HG02885 (cell line): ENCODE measurements around the gene GABRG3.
"Not testable (repeated sequence)": the region's sequence is repeated elsewhere in the genome, so short reads cannot be mapped to it uniquely, and the experiment has no call there.

Source experiments
- ATAC-seq: cut with Tn5 transposase; IDR thresholded peaks from one replicate; pipeline ENCODE4 v1.9.1; 2021; ENCODE audit warnings: mild to moderate bottlenecking; ENCODE audit not compliant: unreplicated experiment, poor library complexity

Gene GABRG3

DNA sequence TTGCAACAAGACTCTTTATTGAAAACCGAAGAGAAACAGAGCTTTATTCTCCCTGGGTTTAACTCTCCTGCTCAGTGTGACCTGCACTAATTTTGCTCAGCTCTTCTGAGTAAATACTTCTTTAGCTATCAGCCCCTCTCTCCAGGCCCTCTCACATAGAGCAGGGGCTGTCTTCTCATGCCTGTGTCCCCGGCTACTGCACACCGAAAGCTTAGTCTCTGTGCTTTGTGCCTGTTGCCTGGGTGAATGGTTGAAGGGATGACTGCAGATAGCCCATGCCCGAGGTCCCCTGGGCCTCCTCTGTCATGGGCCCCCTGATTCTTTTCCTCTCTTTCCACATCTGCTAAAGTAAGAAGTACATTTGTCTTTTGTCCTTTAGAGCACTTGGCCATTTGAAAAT, 195.9 kb downstream of the GABRG3 start:
- no peak for ATAC-seq

DNA sequence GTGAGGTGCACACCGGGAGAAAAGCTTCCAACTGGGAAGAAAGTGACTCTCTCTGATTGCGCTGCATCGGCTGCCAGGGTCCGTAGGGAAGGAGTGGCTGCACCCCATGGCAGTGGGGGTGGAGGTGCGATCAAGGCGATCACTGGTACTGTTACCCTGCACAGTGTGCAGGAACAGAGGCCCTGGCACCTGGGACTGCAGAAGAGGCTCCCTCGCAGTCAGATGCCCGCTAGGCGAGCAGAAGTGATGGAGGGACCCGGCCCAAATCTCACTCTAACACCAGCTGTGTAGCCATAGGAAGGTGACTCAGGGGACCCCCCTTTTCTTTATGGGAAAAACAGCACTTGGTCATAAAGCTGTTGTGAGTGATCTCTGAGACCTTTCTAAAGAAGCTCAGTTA, 196.8 kb downstream of the GABRG3 start:
- ATAC-seq: no peak

DNA sequence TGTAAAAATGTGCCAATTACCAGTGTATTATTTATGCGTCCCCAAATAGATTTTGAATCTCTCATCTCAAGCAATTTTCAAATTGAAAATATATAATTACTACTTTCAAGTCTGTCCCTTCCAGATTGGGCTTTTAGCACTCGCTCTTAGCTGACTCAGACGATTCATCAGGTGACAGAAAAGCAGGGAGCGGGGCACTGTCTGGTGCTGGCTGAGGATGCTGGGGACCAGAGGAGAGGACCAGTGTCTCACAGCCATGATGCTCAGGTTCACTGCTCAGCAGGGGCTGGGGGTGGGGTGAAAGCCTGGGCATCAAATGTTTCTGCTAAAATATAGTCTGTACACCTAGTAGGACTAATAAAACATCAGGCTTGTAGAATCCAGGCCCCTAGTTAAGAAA, 199.9 kb downstream of the GABRG3 start:
- ATAC-seq: no peak

DNA sequence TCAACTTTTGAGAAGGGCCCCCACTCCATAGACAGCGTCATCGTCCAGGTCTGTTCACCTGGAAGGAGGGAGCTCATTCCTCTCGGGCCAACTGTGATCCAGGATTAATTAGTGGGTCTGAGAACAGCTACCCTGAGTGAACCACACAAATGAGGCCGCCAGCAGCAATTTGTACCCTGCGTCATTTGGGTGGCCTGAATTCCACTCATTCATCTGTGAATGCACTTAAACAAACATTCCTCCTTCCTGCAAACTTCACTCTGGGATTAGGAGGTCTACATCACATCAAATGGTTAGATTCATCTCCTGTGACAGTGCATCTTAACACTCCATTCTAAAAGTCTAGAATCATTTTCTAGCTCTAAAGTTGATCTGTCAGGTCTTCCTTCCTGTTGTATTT, 201.8 kb downstream of the GABRG3 start:
- ATAC-seq: no peak

DNA sequence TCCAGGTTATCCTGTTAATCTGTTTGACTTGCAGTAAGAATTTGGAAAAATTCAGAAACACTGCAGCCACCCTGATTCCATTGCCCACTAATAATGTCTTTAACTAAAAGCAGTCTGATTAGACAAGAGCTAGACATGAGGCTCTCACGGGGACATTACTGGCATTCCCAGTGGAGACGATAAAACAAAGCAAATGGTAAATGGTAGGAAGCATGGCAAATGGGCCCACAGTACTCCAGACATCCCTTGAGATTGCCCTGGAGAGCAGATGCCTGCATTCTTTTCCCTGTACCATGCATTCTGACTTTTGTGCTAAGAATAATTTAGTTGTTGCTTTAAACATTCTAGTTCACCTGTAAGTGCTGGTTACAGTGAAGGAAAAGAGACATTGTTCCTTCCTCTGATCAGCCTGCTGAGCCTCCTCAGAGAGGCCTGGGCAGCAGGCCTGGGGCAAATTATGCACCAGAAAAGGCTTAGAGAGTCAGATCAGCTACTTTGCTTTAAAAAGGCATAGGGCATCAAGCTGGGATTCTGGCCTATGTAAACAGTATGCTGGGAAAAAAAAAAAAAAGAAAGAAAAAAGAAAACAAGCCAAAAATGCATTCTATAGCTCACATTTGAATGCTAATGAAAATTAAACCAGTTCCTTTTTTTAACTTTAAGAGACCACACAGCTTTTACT, 204.6 kb downstream of the GABRG3 start:
- no peak for ATAC-seq

DNA sequence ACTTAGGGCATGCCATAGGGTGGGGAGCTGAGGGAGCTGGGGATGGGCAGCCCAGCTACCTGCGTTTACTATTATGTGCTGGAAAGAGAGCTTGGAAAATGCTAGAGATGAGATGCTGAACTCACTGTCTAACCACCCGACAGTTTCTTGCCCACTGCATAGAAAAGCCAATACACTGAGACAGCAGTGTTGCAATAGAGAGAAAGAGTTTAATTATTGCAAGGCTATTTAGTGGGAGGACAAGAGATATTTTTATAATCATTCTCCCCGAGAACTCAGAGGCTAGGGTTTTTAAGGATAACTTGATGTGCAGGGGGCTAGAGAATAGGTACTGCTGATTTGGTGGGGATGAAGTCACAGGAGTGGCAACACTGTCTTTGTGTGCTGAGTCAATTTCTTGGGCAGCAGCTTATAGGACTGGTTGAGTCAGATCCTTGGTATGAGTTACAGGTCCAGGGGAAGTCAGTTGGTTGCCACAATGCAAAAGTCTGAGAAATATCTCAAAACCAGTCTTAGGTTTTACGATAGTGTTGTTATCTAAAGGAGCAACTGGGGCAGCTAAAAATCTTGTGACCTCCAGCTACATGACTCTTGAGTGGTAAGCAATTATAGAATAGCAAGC, 205.9 kb downstream of the GABRG3 start:
- ATAC-seq: no peak

DNA sequence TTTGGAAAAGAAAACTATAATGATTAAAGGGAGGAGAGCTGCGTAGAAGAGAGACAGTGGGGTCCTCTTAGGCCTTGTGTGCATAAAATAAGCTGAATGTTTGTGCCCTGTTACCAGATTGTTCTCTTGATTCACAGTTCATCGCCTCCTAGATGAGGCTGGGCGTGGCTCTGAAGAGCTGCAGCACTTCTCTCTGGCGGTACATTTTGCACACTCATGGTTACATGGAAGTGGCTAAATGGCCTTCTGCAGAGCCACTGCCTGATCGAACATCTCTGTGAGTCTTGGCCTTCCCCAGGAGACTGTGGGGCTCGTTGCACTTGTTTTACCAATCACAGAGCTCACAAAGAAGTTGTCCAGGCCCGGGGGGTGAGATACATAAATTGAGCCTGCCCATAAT, 208.8 kb downstream of the GABRG3 start:
- no peak for ATAC-seq

DNA sequence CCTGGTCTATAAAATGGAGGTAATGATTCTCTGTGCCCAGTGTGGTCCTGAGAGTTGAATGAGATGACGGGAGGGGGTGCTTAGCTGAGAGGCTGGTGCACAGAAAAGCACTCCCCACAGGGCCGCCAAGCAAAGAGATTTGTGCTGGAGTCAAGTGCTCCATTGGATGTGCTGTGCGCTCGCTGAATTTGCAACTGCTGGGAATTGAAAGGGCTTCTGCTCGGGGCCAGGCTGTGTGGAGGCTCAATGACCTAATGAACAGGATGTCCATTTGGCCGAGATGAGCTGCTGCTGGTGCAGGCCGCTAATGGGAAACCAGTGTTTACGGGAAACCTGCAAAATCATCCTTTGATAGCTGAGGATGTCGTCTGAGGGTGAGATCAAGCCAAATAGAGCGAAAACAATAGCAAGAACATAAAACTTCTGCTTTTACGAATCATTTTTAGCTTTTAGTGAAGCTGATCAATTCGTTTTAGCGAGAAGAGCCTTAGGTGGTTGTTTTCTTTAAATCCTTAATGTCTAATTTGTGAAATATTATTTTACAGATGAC, 211.7 kb downstream of the GABRG3 start:
- ATAC-seq: no peak

DNA sequence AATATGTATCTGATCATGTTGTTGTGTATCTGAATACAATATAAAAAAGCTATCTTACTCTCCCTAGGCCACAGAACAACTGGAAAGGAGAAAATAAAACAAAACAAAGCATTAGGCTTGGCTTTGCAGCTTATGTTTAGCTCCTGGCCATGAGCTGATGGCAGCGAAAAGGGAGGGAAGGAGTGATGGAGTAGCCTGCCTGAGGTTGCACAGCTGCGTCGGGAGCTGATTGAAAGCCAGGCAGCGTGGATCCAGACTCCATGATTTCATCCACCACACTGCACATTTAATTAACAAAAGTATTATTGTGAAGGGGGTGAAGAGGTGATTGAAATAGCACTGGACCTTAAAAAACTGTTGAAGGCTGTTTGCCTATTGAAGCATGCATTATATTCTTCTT, 212.2 kb downstream of the GABRG3 start:
- no peak for ATAC-seq

DNA sequence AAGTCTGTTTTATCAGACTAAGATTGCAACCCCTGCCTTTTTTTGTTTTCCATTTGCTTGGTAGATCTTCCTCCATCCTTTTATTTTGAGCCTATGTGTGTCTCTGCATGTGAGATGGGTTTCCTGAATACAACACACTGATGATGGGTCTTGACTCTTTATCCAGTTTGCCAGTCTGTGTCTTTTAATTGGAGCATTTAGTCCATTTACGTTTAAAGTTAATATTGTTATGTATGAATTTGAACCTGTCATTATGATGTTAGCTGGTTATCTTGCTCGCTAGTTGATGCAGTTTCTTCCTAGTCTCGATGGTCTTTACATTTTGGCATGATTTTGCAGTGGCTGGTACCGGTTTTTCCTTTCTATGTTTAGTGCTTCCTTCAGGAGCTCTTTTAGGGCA, 220.5 kb downstream of the GABRG3 start:
- not testable (repeated sequence) for ATAC-seq

DNA sequence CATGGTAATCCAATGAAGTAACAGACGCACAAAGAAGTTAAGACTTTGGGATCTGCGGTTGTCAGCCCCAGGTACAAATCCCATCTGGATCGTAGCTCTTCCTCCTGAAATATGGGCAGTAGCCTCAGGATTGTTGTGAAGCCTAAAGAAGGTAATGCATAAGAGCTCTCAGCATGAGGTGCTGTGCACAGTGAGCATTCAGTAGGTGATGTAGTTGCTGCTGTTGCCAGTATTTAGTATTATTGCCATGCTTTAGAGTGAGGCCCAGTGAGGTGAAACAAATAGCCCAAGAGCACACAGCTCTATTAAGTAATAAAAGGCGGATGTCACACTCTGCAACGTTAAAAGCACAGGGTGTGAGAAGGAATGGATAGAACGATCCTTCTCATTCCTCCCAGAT, 225.7 kb downstream of the GABRG3 start:
- no peak for ATAC-seq

DNA sequence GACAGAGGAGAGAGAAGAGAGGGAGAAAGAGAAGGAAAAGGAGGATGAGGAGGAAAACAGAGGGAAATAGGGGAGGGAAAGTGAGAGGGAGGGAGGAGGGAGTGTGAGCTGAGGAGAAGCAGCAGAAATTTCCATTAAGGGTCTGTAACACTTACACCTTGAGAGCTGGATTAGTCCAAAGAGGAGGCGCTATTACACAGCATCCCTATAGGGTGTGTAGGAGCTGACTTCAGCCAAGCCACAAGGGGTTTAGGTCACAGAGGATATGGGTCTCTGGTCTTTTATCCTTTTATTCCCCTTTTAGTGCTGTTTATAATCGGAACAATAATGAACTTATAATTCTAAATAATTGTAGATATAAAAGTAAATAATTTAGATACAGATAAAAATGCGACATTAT, 230.4 kb downstream of the GABRG3 start:
- ATAC-seq: no peak

DNA sequence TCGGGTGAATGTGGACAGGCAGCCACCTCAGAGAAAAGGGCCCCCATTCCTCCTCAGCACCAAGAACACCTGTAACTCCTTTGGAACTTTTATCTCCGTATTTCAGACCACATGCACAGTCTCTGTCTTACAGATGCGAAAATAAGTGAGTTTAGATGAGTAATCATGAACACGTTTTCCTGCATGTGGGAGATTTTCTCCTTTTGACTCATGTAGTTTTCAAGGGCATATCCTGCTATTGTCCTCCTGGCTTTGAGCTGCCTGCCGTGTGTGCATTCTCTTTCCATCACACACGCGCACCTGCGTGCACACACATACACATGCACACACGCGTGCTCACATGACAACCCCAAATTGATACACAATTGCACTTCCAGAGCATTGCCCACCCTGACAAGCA, 239.2 kb downstream of the GABRG3 start:
- no peak for ATAC-seq

DNA sequence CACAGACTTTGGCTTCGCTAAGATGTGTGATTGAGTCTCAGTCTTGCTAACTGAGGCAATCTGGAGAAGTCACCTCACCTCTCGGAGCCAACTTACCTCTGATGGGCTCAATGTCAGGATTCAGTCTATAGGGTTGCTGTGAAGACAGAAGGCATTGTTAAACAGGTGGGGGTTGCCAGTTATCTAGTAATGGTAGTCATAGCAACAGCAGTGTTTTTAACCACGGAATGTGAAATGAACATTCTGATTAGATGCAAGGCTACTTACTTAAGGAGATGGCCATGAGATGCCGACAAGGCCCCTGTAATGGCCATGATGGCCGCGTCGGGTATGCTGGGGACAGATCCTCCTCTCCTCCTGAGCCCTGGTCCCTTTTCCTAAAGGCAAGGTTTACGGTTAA, 243.1 kb downstream of the GABRG3 start:
- no peak for ATAC-seq

DNA sequence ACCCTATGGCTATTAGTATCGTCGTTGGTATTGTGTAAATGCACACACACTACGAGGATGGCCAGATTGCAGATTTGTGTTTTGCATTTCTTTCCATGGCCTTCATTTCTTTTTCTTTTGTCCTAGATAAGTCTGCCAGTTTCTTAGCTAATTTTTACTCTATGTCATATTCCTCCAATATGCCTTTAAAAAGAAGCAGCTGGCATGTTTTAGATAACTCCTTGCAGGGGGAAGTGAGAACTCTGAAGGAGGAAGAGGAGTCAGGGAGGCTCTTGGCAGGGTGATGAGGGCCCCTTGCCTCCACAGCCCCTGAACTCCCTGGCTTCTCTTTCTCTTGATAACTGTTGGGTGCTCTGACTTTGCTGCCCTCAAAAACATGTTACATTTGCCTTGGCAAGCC, 244.0 kb downstream of the GABRG3 start:
- ATAC-seq: no peak

DNA sequence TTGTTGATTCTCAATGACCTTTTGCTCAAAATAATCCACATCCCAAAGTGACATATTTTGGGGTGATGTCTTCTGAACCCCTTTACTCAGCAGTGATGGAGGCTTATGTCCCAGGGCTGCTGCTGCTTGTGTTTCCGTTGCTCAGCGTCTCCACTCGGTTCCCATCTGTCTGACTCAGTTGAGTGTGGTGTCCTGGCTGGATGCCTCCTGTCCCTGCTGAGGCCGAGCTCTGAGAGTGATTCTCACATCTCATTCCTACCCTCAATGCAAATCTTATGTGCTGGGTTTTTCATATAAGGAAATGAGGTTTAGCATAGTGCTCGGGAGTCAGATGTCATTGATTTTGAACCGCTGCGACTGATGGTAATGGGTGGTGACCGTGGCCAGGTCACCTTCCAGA, 247.4 kb downstream of the GABRG3 start:
- no peak for ATAC-seq

DNA sequence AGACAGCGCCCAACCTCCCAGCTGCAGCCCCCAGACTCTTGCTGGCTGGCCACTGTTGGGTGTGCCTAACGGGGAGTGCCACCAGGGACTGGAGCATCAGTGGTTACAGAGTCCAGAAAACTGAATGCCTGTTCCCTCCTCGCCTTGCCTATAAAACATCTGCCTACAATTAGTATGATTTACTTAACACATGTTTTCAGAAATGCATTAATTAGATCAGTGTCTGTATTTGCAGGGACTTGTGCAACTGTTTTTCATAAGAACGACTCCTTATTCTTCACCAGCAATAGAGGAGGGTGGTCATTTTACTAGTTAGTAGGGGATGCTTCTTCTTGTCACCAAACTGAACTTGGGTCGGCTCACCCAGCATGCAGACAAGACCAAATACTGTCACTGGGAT, 248.7 kb downstream of the GABRG3 start:
- no peak for ATAC-seq

DNA sequence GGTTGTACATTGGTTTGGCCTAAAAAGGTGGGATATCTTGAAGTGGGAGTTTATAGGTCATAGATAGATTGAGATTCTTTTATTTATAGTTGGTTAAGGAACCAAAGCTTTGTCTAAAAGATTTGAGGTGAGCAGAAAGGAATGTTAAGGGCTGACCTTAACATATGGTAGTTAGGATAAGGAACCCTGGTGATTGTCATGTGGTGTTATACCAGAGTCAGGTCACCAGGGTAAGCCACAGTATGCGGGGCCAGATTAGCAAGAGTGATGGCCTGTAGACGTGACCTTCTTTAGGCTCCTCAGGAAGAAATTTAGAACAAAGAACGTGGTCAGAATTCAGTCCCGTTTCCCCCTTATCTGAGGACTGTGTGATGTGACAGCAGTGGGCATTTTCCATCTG, 249.2 kb downstream of the GABRG3 start:
- no peak for ATAC-seq

DNA sequence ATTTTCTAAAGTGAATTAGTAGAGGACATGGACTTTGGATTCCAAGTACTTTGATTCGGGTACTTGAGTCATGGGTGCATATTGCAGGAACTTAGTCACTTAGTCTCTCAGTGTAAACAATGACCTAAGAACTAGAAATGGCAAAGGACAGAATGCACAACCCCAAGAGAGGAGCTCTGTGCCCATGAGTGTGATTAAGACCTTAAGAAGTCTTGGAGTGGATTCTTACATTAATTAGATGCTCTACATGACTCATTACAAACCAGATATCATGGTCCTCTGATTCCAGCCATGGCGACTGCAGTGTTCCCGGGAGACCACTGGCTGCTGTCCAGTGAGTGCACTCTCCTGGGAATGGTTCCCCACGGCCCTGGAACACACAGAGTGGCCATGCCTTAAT, 251.5 kb downstream of the GABRG3 start:
- ATAC-seq: no peak

DNA sequence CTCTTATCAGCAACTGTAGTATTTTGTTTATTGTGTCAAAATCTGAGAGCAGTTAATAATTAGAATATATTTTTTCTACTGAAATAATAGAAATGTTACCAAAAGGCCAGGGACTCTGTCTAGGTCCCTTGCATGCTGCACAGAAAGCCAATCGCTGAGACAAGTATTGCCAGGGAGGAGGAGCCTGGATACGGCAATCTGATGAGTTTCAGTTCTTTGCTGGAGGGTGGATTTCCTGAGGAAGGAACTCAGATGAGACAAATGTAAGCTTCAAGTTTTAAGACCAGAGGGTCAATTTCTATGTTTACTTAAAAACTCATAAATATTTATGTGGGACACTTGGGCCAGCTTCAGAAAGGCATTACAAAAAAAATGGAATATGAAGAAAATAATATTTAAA, 252.2 kb downstream of the GABRG3 start:
- ATAC-seq: no peak

DNA sequence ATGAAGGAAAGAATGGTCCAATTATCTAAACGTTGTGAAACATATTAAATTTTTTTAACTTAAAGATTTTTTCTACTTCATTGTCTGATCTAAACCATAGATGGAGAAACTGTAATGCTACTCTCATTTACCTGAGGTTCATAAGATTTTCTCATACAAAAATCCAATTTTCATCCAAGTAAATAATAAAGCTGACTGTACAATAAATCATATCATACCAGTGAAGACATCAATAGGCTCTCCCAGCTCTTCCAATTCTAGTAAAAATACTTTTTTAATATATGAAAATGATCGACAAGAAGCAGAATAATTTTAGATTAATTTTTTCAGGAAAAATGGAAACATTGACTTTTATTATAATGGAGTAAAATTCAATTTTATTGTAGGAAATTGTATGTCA, 260.8 kb downstream of the GABRG3 start:
- no peak for ATAC-seq

DNA sequence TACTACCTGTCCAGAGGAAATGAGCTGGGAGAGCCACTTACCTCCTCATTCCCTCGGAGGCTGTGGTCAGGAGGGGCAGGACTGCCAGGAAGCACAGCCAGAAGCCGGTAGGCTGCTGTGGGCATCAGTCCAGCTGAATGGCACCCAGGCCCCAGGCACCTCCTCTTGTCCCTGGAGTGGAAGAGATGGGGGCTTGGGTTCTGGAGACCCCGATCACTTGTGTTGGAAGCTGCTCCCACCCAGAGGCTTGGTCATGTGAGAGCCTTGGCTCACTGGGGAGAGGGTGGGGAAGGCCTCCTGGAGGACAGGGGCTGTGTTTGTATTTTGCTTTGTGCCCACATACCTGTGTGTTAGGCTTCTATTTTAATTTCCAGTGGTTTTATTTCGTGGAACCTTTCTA, 261.9 kb downstream of the GABRG3 start:
- no peak for ATAC-seq
